Neuronal stem cell (in vitro differentiated cells): ENCODE measurements around the gene EIPR1.
A peak's percentile ranks its signal among the peaks of the same experiment; 100 is the strongest.

ENCODE experiments used
- DNase-seq: peaks from one replicate; pipeline ENCODE4 v3.0.0-alpha.2; 2013; ENCODE audit warnings: low spot score
- H2AFZ ChIP-seq: one replicate; pipeline ENCODE4 v1.6.1; 2013; ENCODE audit warnings: mild to moderate bottlenecking, low read length, inconsistent platforms
- H2AK5ac ChIP-seq: 2 replicates; pipeline ENCODE4 v1.6.1; 2013; ENCODE audit warnings: low read depth, mild to moderate bottlenecking, inconsistent platforms, low read length, moderate library complexity, mixed read lengths
- H2BK120ac ChIP-seq: 2 replicates; pipeline ENCODE4 v1.6.1; 2013; ENCODE audit warnings: low read depth, mild to moderate bottlenecking, inconsistent platforms, low read length, moderate library complexity, mixed read lengths
- H2BK12ac ChIP-seq: one replicate; pipeline ENCODE4 v1.6.1; 2013; ENCODE audit warnings: low read length, inconsistent platforms
- H2BK15ac ChIP-seq: 2 replicates; pipeline ENCODE4 v1.6.1; 2013; ENCODE audit warnings: mild to moderate bottlenecking, low read length, inconsistent platforms, mixed read lengths
- H2BK5ac ChIP-seq: one replicate; pipeline ENCODE4 v1.6.1; 2013; ENCODE audit warnings: inconsistent platforms, mild to moderate bottlenecking, low read length, moderate library complexity
- H3K14ac ChIP-seq: one replicate; pipeline ENCODE4 v1.6.1; 2013; ENCODE audit warnings: low read length, inconsistent platforms
- H3K18ac ChIP-seq: 2 replicates; pipeline ENCODE4 v1.6.1; 2013; ENCODE audit warnings: low read length, inconsistent platforms
- H3K23ac ChIP-seq: 2 replicates; pipeline ENCODE4 v1.6.1; 2013; ENCODE audit warnings: low read depth, mild to moderate bottlenecking, mixed read lengths, low read length, inconsistent platforms; ENCODE audit not compliant: poor library complexity
- H3K27ac ChIP-seq: replicated peaks from 3 replicates; pipeline ENCODE4 v1.5.1; 2013; ENCODE audit warnings: low read length, inconsistent platforms
- H3K27me3 ChIP-seq, 3 experiments: 2 replicates each; pipeline ENCODE4 v1.6.1; 2013; ENCODE audit warnings: low read length in 3 of 3, mild to moderate bottlenecking in 2 of 3, inconsistent platforms in 1 of 3, low read depth in 1 of 3, mixed read lengths in 1 of 3, moderate library complexity in 1 of 3; ENCODE audit not compliant: control insufficient read depth in 3 of 3, insufficient read depth in 3 of 3
- H3K36me3 ChIP-seq, 2 donors: replicated peaks in 1 of 2; 2 replicates each; pipeline ENCODE4 v1.6.1; 2013; ENCODE audit warnings: low read length in 2 of 2; ENCODE audit not compliant: control insufficient read depth in 2 of 2, insufficient read depth in 2 of 2
- H3K4ac ChIP-seq: 2 replicates; pipeline ENCODE4 v1.6.1; 2013; ENCODE audit warnings: inconsistent platforms, mild to moderate bottlenecking, low read length, moderate library complexity
- H3K4me1 ChIP-seq, 2 donors: 1 replicate in 1 of 2; 2 replicates in 1 of 2; pipeline ENCODE4 v1.6.1; 2013; ENCODE audit warnings: low read length in 2 of 2, low read depth in 1 of 2; ENCODE audit not compliant: control insufficient read depth in 2 of 2, insufficient read depth in 1 of 2
- H3K4me2 ChIP-seq: one replicate; pipeline ENCODE4 v1.6.1; 2013; ENCODE audit warnings: mild to moderate bottlenecking, low read length, inconsistent platforms; ENCODE audit not compliant: insufficient read depth, poor library complexity, severe bottlenecking
- H3K4me3 ChIP-seq, 2 donors: 2 replicates each; pipeline ENCODE4 v1.5.1; 2013; ENCODE audit warnings: low read length in 2 of 2, mild to moderate bottlenecking in 2 of 2, inconsistent platforms in 1 of 2, moderate library complexity in 1 of 2
- H3K79me1 ChIP-seq: one replicate; pipeline ENCODE4 v1.6.1; 2013; ENCODE audit warnings: low read depth, mild to moderate bottlenecking, inconsistent platforms, low read length, moderate library complexity
- H3K9ac ChIP-seq: one replicate; pipeline ENCODE4 v1.6.1; 2013; ENCODE audit warnings: mild to moderate bottlenecking, low read depth, low read length, inconsistent platforms; ENCODE audit not compliant: poor library complexity
- H3K9me3 ChIP-seq, 2 donors: replicated peaks in 1 of 2; 2 replicates each; pipeline versions ENCODE3 to v1.6.1; 2013; ENCODE audit warnings: low read length in 2 of 2, mild to moderate bottlenecking in 2 of 2, inconsistent platforms in 1 of 2, low read depth in 1 of 2, mixed read lengths in 1 of 2, moderate library complexity in 1 of 2; ENCODE audit not compliant: control insufficient read depth in 2 of 2, insufficient read depth in 1 of 2
- H4K8ac ChIP-seq: one replicate; pipeline ENCODE4 v1.6.1; 2013; ENCODE audit warnings: low read depth, mild to moderate bottlenecking, inconsistent platforms, low read length, moderate library complexity
- H4K91ac ChIP-seq: one replicate; pipeline ENCODE4 v1.6.1; 2013; ENCODE audit warnings: low read length, low read depth, mild to moderate bottlenecking, inconsistent platforms; ENCODE audit not compliant: poor library complexity
- WGBS, 2 donors: extraction: QIAGEN DNeasy Blood & Tissue Kit; methylation state at CpG; one replicate each; pipeline ENCODE4 v1.1.7; 2013; ENCODE audit warnings: missing lambda C conversion rate in 2 of 2, mixed read lengths in 1 of 2; ENCODE audit not compliant: insufficient read length in 2 of 2, insufficient replicate concordance in 1 of 2; ENCODE audit errors: extremely low coverage in 2 of 2; 5-methylcytosine and 5-hydroxymethylcytosine counted together

EIPR1 gene

GRCh38 chr2:3246928-3247714 lies 130.5 kb downstream of the EIPR1 start:
- Histone ChIP-seq H3K79me1 (no peaks in the 10 kb centered on the region), H2BK5ac (no peak overlapping the region), H3K27ac (no peak overlapping the region), H2BK120ac (no peak overlapping the region), H3K4me2 (no peak overlapping the region), H3K4me1 (no peaks in the 10 kb centered on the region), H2BK12ac (no peak overlapping the region), H3K36me3 (peaks cover 3 to 6% of the 10 kb centered on the region in 2 donors), H3K9ac (no peak overlapping the region), H3K14ac (no peak overlapping the region), H4K8ac (no peak overlapping the region), H3K4ac (no peak overlapping the region), H3K23ac (no peak overlapping the region), H2AK5ac (no peak overlapping the region), H3K9me3 (peaks cover 6 to 10% of the 10 kb centered on the region in 2 donors), H2AFZ (no peak overlapping the region), H3K4me3 (no peak overlapping the region), H4K91ac (no peak overlapping the region), H3K18ac (no peak overlapping the region), H2BK15ac (no peak overlapping the region), H3K27me3 (no peaks in the 10 kb centered on the region)
- WGBS, 2 donors: no CpG with 5 or more reads among the region's 13 CpGs
- no peak for DNase-seq

- H2BK120ac ChIP-seq: no peak overlapping the region
- H2BK5ac ChIP-seq: no peak overlapping the region
- peaks cover 3% of the 10 kb centered on the region in 2 donors for H3K36me3 ChIP-seq
- no peak overlapping the region for H3K27ac ChIP-seq
- no peak overlapping the region for H2BK15ac ChIP-seq
- H3K79me1 ChIP-seq: no peaks in the 10 kb centered on the region
- peaks cover 6 to 10% of the 10 kb centered on the region in 2 donors for H3K9me3 ChIP-seq
- no peak overlapping the region for H4K91ac ChIP-seq
- no peak overlapping the region for H3K14ac ChIP-seq
- peak overlapping the region; percentile 68 for H3K23ac ChIP-seq
- H2AFZ ChIP-seq: no peak overlapping the region
- WGBS, 2 donors: no CpG with 5 or more reads among the region's 6 CpGs
- H2BK12ac ChIP-seq: no peak overlapping the region
- H4K8ac ChIP-seq: no peak overlapping the region
- H3K9ac ChIP-seq: no peak overlapping the region
- H3K18ac ChIP-seq: peak overlapping the region; percentile 27
- DNase-seq: no peak
- H3K4me1 ChIP-seq: no peaks in the 10 kb centered on the region
- no peak overlapping the region for H3K4me3 ChIP-seq
- H2AK5ac ChIP-seq: no peak overlapping the region
- H3K4me2 ChIP-seq: no peak overlapping the region
- no peaks in the 10 kb centered on the region for H3K27me3 ChIP-seq
- H3K4ac ChIP-seq: no peak overlapping the region
Observed at GRCh38 chr2:3246406-3246805, 131.2 kb downstream of the EIPR1 start.

GRCh38 chr2:3244486-3244885 lies 133.1 kb downstream of the EIPR1 start:
- Histone ChIP-seq H3K4me3 (no peak overlapping the region), H3K27ac (no peak overlapping the region), H3K36me3 (peaks cover 0 to 2% of the 10 kb centered on the region in 2 donors), H3K4me2 (no peak overlapping the region), H2BK15ac (no peak overlapping the region), H3K23ac (no peak overlapping the region), H4K91ac (no peak overlapping the region), H3K18ac (no peak overlapping the region), H2BK120ac (no peak overlapping the region), H2AK5ac (no peak overlapping the region), H3K9ac (no peak overlapping the region), H2AFZ (no peak overlapping the region), H3K14ac (no peak overlapping the region), H3K27me3 (no peaks in the 10 kb centered on the region), H2BK5ac (no peak overlapping the region), H3K9me3 (peaks cover 3 to 10% of the 10 kb centered on the region in 2 donors), H2BK12ac (no peak overlapping the region), H3K4ac (no peak overlapping the region), H3K4me1 (no peaks in the 10 kb centered on the region), H4K8ac (no peak overlapping the region), H3K79me1 (no peaks in the 10 kb centered on the region)
- no peak for DNase-seq
- no CpG with 5 or more reads among the region's 7 CpGs for WGBS, 2 donors

- Histone ChIP-seq H2BK15ac (no peak overlapping the region), H3K23ac (peak overlapping the region; percentile 11), H2BK5ac (no peak overlapping the region), H3K79me1 (no peaks in the 10 kb centered on the region), H3K9ac (no peak overlapping the region), H3K14ac (no peak overlapping the region), H3K4ac (no peak overlapping the region), H3K27ac (no peak overlapping the region), H3K36me3 (no peaks in the 10 kb centered on the region), H2AK5ac (no peak overlapping the region), H3K27me3 (no peaks in the 10 kb centered on the region), H2AFZ (no peak overlapping the region), H4K91ac (no peak overlapping the region), H3K9me3 (peaks cover 2 to 4% of the 10 kb centered on the region in 2 donors), H3K18ac (peak overlapping the region; percentile 35), H3K4me1 (no peaks in the 10 kb centered on the region), H2BK120ac (no peak overlapping the region), H3K4me2 (no peak overlapping the region), H4K8ac (no peak overlapping the region), H3K4me3 (no peak overlapping the region), H2BK12ac (no peak overlapping the region)
- WGBS, 2 donors: no CpG with 5 or more reads among the region's 6 CpGs
- no peak for DNase-seq
Observed at GRCh38 chr2:3243804-3244203, 133.8 kb downstream of the EIPR1 start.
